ENCODE measurements around the gene PMEPA1.

PMEPA1 gene

DNA sequence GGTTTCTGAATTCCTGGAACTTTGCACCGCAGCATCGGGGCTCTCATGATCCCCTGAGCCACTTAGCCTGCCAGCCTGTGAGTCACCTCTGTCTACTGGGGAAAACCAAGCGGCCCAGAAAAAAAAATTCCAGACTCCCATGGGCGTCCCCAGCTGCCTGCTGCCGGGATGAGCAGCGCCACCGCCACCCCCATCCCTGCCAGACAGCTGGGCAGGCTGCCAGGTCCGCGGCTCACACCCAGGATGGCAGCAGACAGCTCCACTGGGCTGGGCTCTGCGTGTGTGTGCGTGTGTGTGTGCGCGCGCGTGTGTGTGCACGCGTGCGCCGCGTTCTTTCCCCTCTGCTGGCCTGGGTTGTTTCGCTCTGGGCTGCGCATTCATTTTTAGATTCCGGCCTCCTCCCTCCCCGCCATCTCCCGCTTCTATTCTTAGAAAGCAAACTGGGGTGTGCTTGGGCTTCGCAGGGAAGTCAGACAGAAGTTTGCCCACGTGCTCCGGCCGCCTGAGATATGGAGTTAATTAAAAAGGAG lies 38.9 kb upstream of the PMEPA1 start:
- no peak for DNase-seq
- TF ChIP-seq, protein P1, sequence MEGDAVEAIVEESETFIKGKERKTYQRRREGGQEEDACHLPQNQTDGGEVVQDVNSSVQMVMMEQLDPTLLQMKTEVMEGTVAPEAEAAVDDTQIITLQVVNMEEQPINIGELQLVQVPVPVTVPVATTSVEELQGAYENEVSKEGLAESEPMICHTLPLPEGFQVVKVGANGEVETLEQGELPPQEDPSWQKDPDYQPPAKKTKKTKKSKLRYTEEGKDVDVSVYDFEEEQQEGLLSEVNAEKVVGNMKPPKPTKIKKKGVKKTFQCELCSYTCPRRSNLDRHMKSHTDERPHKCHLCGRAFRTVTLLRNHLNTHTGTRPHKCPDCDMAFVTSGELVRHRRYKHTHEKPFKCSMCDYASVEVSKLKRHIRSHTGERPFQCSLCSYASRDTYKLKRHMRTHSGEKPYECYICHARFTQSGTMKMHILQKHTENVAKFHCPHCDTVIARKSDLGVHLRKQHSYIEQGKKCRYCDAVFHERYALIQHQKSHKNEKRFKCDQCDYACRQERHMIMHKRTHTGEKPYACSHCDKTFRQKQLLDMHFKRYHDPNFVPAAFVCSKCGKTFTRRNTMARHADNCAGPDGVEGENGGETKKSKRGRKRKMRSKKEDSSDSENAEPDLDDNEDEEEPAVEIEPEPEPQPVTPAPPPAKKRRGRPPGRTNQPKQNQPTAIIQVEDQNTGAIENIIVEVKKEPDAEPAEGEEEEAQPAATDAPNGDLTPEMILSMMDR (IDR thresholded peaks at IDR 0.05): no peak
- Mint-ChIP-seq H3K4me1 (peaks cover 27% of the 10 kb centered on the region), H3K36me3 (ENCODE audit: low read depth) (no peaks in the 10 kb centered on the region), H3K27ac (peak overlapping the region; percentile 51), H3K27me3 (ENCODE audit: low read depth, poor library complexity) (peaks cover 10% of the 10 kb centered on the region), H3K4me3 (no peak overlapping the region), H3K9me3 (no peaks in the 10 kb centered on the region)

- Mint-ChIP-seq H3K27ac (no peak overlapping the region), H3K36me3 (ENCODE audit: low read depth) (no peaks in the 10 kb centered on the region), H3K4me3 (no peak overlapping the region), H3K9me3 (no peaks in the 10 kb centered on the region), H3K4me1 (peaks cover 31% of the 10 kb centered on the region), H3K27me3 (ENCODE audit: low read depth, poor library complexity) (peaks cover 15% of the 10 kb centered on the region)
- TF ChIP-seq, protein P1 (IDR thresholded peaks at IDR 0.05): no peak
- no peak for DNase-seq
Measured at GRCh38 chr20:57747861-57748481, 38.2 kb upstream of the PMEPA1 start.

DNA sequence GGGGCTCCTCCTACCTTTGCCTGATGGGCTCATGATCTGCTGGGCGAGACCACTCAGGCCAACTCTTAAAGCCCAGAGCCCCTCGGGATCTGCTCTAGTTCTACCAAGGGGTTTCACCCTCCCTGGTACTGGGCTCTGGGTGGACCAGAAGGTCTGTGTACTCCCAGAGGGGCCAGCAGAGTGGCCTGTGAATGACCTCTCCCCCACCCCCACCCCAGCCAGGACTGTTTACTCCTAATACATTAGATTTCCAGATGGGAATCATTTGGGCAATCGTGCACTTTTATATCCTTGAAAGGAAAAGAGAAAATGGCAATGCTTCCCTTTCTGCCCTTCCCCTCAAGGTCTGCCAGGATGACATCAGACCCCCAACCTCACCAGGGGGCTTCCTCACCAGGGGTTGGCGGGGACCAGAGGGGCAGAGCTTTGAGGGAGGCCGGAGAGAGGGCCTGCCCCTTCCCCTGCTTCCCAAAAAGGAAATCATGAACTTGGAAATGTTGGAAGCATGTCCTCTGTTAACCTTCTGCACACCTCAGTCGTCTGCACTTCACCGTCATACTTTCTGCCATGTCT lies 37.1 kb upstream of the PMEPA1 start:
- H3K9me3 Mint-ChIP-seq: no peaks in the 10 kb centered on the region
- TF ChIP-seq, protein P1 (IDR thresholded peaks at IDR 0.05): no peak
- no peak overlapping the region for H3K4me3 Mint-ChIP-seq
- H3K36me3 Mint-ChIP-seq (ENCODE audit: low read depth): no peaks in the 10 kb centered on the region
- H3K4me1 Mint-ChIP-seq: peaks cover 38% of the 10 kb centered on the region
- DNase-seq: no peak
- peaks cover 21% of the 10 kb centered on the region for H3K27me3 Mint-ChIP-seq (ENCODE audit: low read depth, poor library complexity)
- H3K27ac Mint-ChIP-seq: no peak overlapping the region

DNA sequence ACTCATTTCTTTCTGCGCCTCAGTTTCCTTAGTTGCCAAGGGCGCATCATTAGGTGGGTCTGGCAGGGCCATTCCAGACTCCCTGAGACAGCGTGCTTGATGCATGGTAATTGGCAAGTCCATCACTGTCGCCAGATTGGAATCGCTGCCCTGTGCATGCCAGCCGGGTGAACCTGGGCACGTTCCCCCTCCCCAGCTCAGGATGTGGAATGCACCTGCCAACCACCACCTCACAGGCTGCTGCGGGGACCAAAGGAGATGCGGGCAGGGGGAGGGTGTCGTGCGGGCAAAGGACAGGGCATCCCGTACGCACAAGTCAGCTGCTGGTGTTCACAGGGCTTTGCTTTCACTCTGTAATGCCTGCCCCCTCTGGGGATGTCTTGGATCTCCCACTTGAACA lies 36.4 kb upstream of the PMEPA1 start:
- TF ChIP-seq, protein P1 (IDR thresholded peaks at IDR 0.05): no peak
- no peaks in the 10 kb centered on the region for H3K9me3 Mint-ChIP-seq
- H3K27me3 Mint-ChIP-seq (ENCODE audit: low read depth, poor library complexity): peaks cover 23% of the 10 kb centered on the region
- H3K27ac Mint-ChIP-seq: no peak overlapping the region
- H3K36me3 Mint-ChIP-seq (ENCODE audit: low read depth): no peaks in the 10 kb centered on the region
- H3K4me3 Mint-ChIP-seq: no peak overlapping the region
- no peak for DNase-seq
- peaks cover 42% of the 10 kb centered on the region for H3K4me1 Mint-ChIP-seq

DNA sequence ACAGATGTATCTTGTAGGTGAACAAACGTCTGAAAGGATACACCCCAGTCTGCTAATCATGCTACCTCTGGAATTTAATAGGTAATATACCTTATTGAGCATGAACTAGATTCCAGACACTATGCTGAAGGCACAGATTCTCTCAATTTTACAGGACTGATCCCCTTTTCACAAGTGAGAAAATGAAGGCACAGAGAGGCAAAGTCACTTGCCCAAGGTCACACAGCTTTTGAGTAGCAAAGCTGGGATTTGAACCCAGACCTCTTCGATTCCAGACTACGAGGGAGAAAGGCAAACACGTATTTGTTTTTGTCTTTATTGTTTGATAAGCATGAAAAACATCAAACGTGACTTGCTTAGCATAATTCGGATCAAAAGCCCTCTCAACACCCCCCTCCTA lies 34.4 kb upstream of the PMEPA1 start:
- no peak overlapping the region for H3K27ac Mint-ChIP-seq
- H3K36me3 Mint-ChIP-seq (ENCODE audit: low read depth): no peaks in the 10 kb centered on the region
- H3K4me1 Mint-ChIP-seq: peaks cover 42% of the 10 kb centered on the region
- H3K9me3 Mint-ChIP-seq: no peaks in the 10 kb centered on the region
- H3K4me3 Mint-ChIP-seq: no peak overlapping the region
- TF ChIP-seq, protein P1 (IDR thresholded peaks at IDR 0.05): no peak
- no peak for DNase-seq
- H3K27me3 Mint-ChIP-seq (ENCODE audit: low read depth, poor library complexity): peaks cover 30% of the 10 kb centered on the region
